IMR-90 (cell line): ENCODE measurements around the gene NCK1. TPM values are rescaled to one million over a fixed set of nuclear protein-coding genes. Genes with fewer than 3 reads are reported as not detected.

Experiments
- ATAC-seq: fragments of 200-7000 bp; cut with Tn5 transposase; 2 replicates; pipeline ENCODE4 v1.9.1; 2020; ENCODE audit warnings: low read depth, mild to moderate bottlenecking, moderate library complexity
- BruUV-seq: library from RNA; stranded (reverse); fragments of 400-500 nt; replicated peaks from 2 replicates; lab custom pipeline; 2021; lab: Mats Ljungman, UMichigan
- CTCF ChIA-PET: fragments of 300-600 bp; formaldehyde crosslinking; extraction: SDS; loops from one replicate; lab custom pipeline; 2021; ENCODE audit warnings: antibody characterized with exemption; lab: Yijun Ruan, JAX
- POLR2A ChIA-PET: fragments of 300-600 bp; sonication (Branson Sonifier 250); formaldehyde crosslinking; loops from one replicate; lab custom pipeline; 2022; ENCODE audit warnings: antibody characterized with exemption; ENCODE audit not compliant: unreplicated experiment; lab: Charles Lee
- DNase-seq: peaks from one replicate; pipeline ENCODE4 v3.0.0; 2013
- H2AFZ ChIP-seq: replicated peaks from 2 replicates; pipeline ENCODE3; 2013; ENCODE audit warnings: low read length, mild to moderate bottlenecking; ENCODE audit not compliant: poor library complexity
- H2AK5ac ChIP-seq: 2 replicates; pipeline ENCODE4 v1.6.1; 2013; ENCODE audit warnings: low read depth, low read length, inconsistent platforms
- H2AK9ac ChIP-seq: replicated peaks from 2 replicates; pipeline ENCODE3; 2013; ENCODE audit warnings: mild to moderate bottlenecking, low read depth, low read length, moderate library complexity; ENCODE audit not compliant: poor library complexity
- H2BK120ac ChIP-seq: 2 replicates; pipeline ENCODE4 v1.6.1; 2013; ENCODE audit warnings: low read depth, low read length, inconsistent platforms
- H2BK15ac ChIP-seq: 3 replicates; pipeline ENCODE4 v1.6.1; 2013; ENCODE audit warnings: low read depth, low read length, inconsistent platforms
- H2BK20ac ChIP-seq: 2 replicates; pipeline ENCODE4 v1.6.1; 2013; ENCODE audit warnings: low read depth, mild to moderate bottlenecking, inconsistent platforms, low read length, moderate library complexity
- H2BK5ac ChIP-seq: 2 replicates; pipeline ENCODE4 v1.6.1; 2013; ENCODE audit warnings: mild to moderate bottlenecking, low read depth, low read length, inconsistent platforms; ENCODE audit not compliant: poor library complexity, severe bottlenecking
- H3K14ac ChIP-seq: replicated peaks from 2 replicates; pipeline ENCODE4 v1.6.1; 2013; ENCODE audit warnings: low read depth, low read length, inconsistent platforms
- H3K18ac ChIP-seq: 2 replicates; pipeline ENCODE4 v1.6.1; 2013; ENCODE audit warnings: low read depth, low read length, control low read depth
- H3K23ac ChIP-seq: 2 replicates; pipeline ENCODE4 v1.6.1; 2013; ENCODE audit warnings: low read depth, low read length, inconsistent platforms
- H3K27ac ChIP-seq: 2 replicates; pipeline ENCODE4 v1.5.1; 2013; ENCODE audit warnings: mild to moderate bottlenecking, control low read depth, low read length; ENCODE audit not compliant: insufficient read depth
- H3K27me3 ChIP-seq: 2 replicates; pipeline ENCODE4 v1.6.1; 2013; ENCODE audit warnings: low read length; ENCODE audit not compliant: control insufficient read depth, insufficient read depth
- H3K36me3 ChIP-seq: 2 replicates; pipeline ENCODE4 v1.6.1; 2013; ENCODE audit warnings: low read length, mixed read lengths; ENCODE audit not compliant: control insufficient read depth, insufficient read depth
- H3K4ac ChIP-seq: 2 replicates; pipeline ENCODE4 v1.6.1; 2013; ENCODE audit warnings: low read depth, low read length, inconsistent platforms
- H3K4me1 ChIP-seq: 2 replicates; pipeline ENCODE4 v1.6.1; 2013; ENCODE audit warnings: low read length, mixed read lengths; ENCODE audit not compliant: control insufficient read depth, insufficient read depth
- H3K4me2 ChIP-seq: 2 replicates; pipeline ENCODE4 v1.6.1; 2013; ENCODE audit warnings: low read depth, mild to moderate bottlenecking, control low read depth, low read length, moderate library complexity
- H3K4me3 ChIP-seq: 2 replicates; pipeline ENCODE4 v1.5.1; 2013; ENCODE audit warnings: low read depth, mild to moderate bottlenecking, control low read depth, low read length, moderate library complexity; ENCODE audit not compliant: insufficient read depth
- H3K56ac ChIP-seq: 2 replicates; pipeline ENCODE4 v1.6.1; 2013; ENCODE audit warnings: low read length, inconsistent platforms; ENCODE audit not compliant: insufficient read depth; ENCODE audit errors: extremely low read depth
- H3K79me1 ChIP-seq, 2 experiments: 2 replicates each; pipeline ENCODE4 v1.6.1; 2013; ENCODE audit warnings: low read length in 2 of 2, inconsistent platforms in 1 of 2, low read depth in 1 of 2
- H3K9ac ChIP-seq: 2 replicates; pipeline ENCODE4 v1.6.1; 2013; ENCODE audit warnings: low read depth, low read length, control low read depth
- H3K9me1 ChIP-seq: 2 replicates; pipeline ENCODE4 v1.6.1; 2013; ENCODE audit warnings: low read length, inconsistent platforms; ENCODE audit not compliant: insufficient read depth
- H3K9me3 ChIP-seq: 2 replicates; pipeline ENCODE4 v1.6.1; 2013; ENCODE audit warnings: low read length; ENCODE audit not compliant: control insufficient read depth, insufficient read depth
- H4K20me1 ChIP-seq: 2 replicates; pipeline ENCODE4 v1.6.1; 2013; ENCODE audit warnings: low read length, inconsistent platforms; ENCODE audit not compliant: insufficient read depth
- H4K5ac ChIP-seq: 2 replicates; pipeline ENCODE4 v1.6.1; 2013; ENCODE audit warnings: mild to moderate bottlenecking, low read depth, low read length, control low read depth
- H4K8ac ChIP-seq, 2 experiments: 2 replicates each; pipeline ENCODE4 v1.6.1; 2013; ENCODE audit warnings: low read depth in 2 of 2, low read length in 2 of 2, control low read depth in 1 of 2, inconsistent platforms in 1 of 2
- H4K91ac ChIP-seq: 2 replicates; pipeline ENCODE4 v1.6.1; 2013; ENCODE audit warnings: low read depth, low read length, inconsistent platforms; ENCODE audit not compliant: insufficient read depth
- CEBPB ChIP-seq: IDR thresholded peaks from 2 replicates; pipeline ENCODE4 v1.6.1; 2012; ENCODE audit warnings: low read depth, low read length, improper control_type of control experiment
- CHD1 ChIP-seq: IDR thresholded peaks from 2 replicates; pipeline ENCODE4 v1.6.1; 2012; ENCODE audit warnings: low read depth, low read length, improper control_type of control experiment
- CTCF ChIP-seq: conservative IDR thresholded peaks from 2 replicates; pipeline ENCODE4 v1.5.1; 2012; ENCODE audit warnings: mild to moderate bottlenecking, low read depth, low read length, improper control_type of control experiment
- ELK1 ChIP-seq: fragments of 150-350 bp; IDR thresholded peaks from 2 replicates; pipeline ENCODE4 v1.6.1; 2016; ENCODE audit warnings: low read depth, mild to moderate bottlenecking, low read length, moderate library complexity, borderline replicate concordance
- FOS ChIP-seq: fragments of 150-350 bp; IDR thresholded peaks from 2 replicates; pipeline ENCODE4 v1.6.1; 2016; ENCODE audit warnings: low read depth, low read length
- MAFK ChIP-seq: IDR thresholded peaks from 2 replicates; pipeline ENCODE4 v1.6.1; 2012; ENCODE audit warnings: low read depth, low read length, improper control_type of control experiment
- MAZ ChIP-seq: IDR thresholded peaks from 2 replicates; pipeline ENCODE4 v1.6.1; 2012; ENCODE audit warnings: low read depth, mild to moderate bottlenecking, low read length, improper control_type of control experiment, moderate library complexity, borderline replicate concordance
- MXI1 ChIP-seq: IDR thresholded peaks from 2 replicates; pipeline ENCODE4 v1.6.1; 2012; ENCODE audit warnings: low read depth, mild to moderate bottlenecking, low read length, moderate library complexity, borderline replicate concordance
- NFE2L2 ChIP-seq: fragments of 150-350 bp; IDR thresholded peaks from 2 replicates; pipeline ENCODE4 v1.6.1; 2016; ENCODE audit warnings: low read depth, mild to moderate bottlenecking, low read length
- POLR2A ChIP-seq: IDR thresholded peaks from 2 replicates; pipeline ENCODE4 v1.6.1; 2012; ENCODE audit warnings: mild to moderate bottlenecking, low read depth, low read length
- RAD21 ChIP-seq: IDR thresholded peaks from 2 replicates; pipeline ENCODE4 v1.6.1; 2012; ENCODE audit warnings: low read length, improper control_type of control experiment
- RCOR1 ChIP-seq: IDR thresholded peaks from 2 replicates; pipeline ENCODE4 v1.6.1; 2012; ENCODE audit warnings: mild to moderate bottlenecking, low read length, improper control_type of control experiment; ENCODE audit not compliant: insufficient replicate concordance
- RFX5 ChIP-seq: IDR thresholded peaks from 2 replicates; pipeline ENCODE4 v1.8.0; 2012; ENCODE audit warnings: low read depth, mild to moderate bottlenecking, low read length, moderate library complexity
- SMC3 ChIP-seq: fragments of 150-350 bp; IDR thresholded peaks from 2 replicates; pipeline ENCODE4 v1.6.1; 2016; ENCODE audit warnings: low read depth, mild to moderate bottlenecking, antibody characterized with exemption, low read length, moderate library complexity
- WGBS, 2 experiments: methylation state at CpG; one replicate each; pipeline versions ENCODE4 v1.1.5 to v1.1.7; 2013; ENCODE audit warnings: missing lambda C conversion rate in 2 of 2; ENCODE audit not compliant: insufficient read length in 1 of 2; ENCODE audit errors: extremely low coverage in 2 of 2; 5-methylcytosine and 5-hydroxymethylcytosine counted together
- dilution Hi-C: fragments of 300-500 bp; cut with HindIII; formaldehyde crosslinking; loops from one replicate; pipeline ENCODE4 v1.14.3; 2018; ENCODE audit warnings: low sequenced_read_pairs; ENCODE audit not compliant: unreplicated experiment
- in situ Hi-C: fragments of 300-500 bp; cut with MboI; formaldehyde crosslinking; loops from 3 replicates; pipeline ENCODE4 v1.14.3; 2019; ENCODE audit warnings: low sequenced_read_pairs, inconsistent platforms, mixed read lengths
- intact Hi-C: fragments of 100-400 bp; cut with micrococcal nuclease; formaldehyde crosslinking; loops from 2 replicates; pipeline ENCODE4 v1.10.0; 2022
- polyA plus RNA-seq, 3 experiments: library from polyadenylated mRNA; depleted of rRNA; stranded (reverse); fragments of >200 nt; gene quantifications; 2 replicates each; pipeline ENCODE4 v1.2.3, GENCODE V29; 2012; ENCODE audit warnings: low replicate concordance in 1 of 3
- total RNA-seq: library from RNA; depleted of rRNA; stranded (reverse); fragments of >200 nt; gene quantifications from 2 replicates; pipeline ENCODE4 v1.2.3, GENCODE V29; 2012

The NCK1 gene
- total and polyA plus RNA-seq, 2 of the 4 experiments (the other 2 are of a cell fraction): 23.7 to 24.3 TPM

GRCh38 chr3:136891934-136892855 lies 30.2 kb downstream of the NCK1 start:
- Histone ChIP-seq H4K91ac (no peak overlapping the region), H3K4ac (peak overlapping the region; percentile 66; the same call in 1 of the 2 replicates), H2AFZ (no peak overlapping the region), H4K8ac (0 out of 4 replicates have a peak overlapping the region, but pooled peaks have one; percentile 56 to 57), H3K23ac (no peak overlapping the region), H3K9me3 (peaks cover 5% of the 10 kb centered on the region), H3K4me3 (no peak overlapping the region), H3K4me2 (no peak overlapping the region), H3K79me1 (peaks cover 13 to 63% of the 10 kb centered on the region in 2 experiments), H2BK5ac (peak overlapping the region; percentile 72), H3K56ac (no peak overlapping the region), H2BK20ac (0 out of 2 replicates have a peak overlapping the region, but pooled peaks have one; percentile 53), H3K14ac (no peak overlapping the region), H2AK5ac (peak overlapping the region; percentile 65; the same call in 1 of the 2 replicates), H3K18ac (peak overlapping the region; percentile 32; the same call in 1 of the 2 replicates), H2BK15ac (peak overlapping the region; percentile 94; the same call in 2 of the 3 replicates), H3K27ac (no peak overlapping the region), H2BK120ac (peak overlapping the region; percentile 17; the same call in 1 of the 2 replicates), H3K4me1 (peaks cover 8% of the 10 kb centered on the region; the same call in 1 of the 2 replicates), H3K36me3 (no peaks in the 10 kb centered on the region; the same call in none of the 2 replicates), H4K20me1 (peaks cover 17% of the 10 kb centered on the region), H2AK9ac (no peak overlapping the region), H3K9me1 (peaks cover 7% of the 10 kb centered on the region), H3K27me3 (no peaks in the 10 kb centered on the region), H4K5ac (peak overlapping the region; percentile 50; the same call in 1 of the 2 replicates), H3K9ac (no peak overlapping the region)
- ChIA-PET POLR2A (no interaction called here), CTCF (no interaction called here)
- WGBS, 2 experiments: no CpG with 5 or more reads among the region's 2 CpGs
- in situ Hi-C loops: no loop called here
- TF ChIP-seq MAZ (no peak), RAD21 (no peak), SMC3 (no peak), RCOR1 (no peak), POLR2A (no peak), MAFK (no peak), CTCF (no peak), NFE2L2 (no peak), FOS (no peak), RFX5 (no peak), ELK1 (no peak), CHD1 (no peak), CEBPB (no peak), MXI1 (no peak)
- DNase-seq: no peak
- ATAC-seq: no peak
- no TSS peak for BruUV-seq
- intact Hi-C loops: loop anchor here (5.0 kb wide), 1 partner anchor 1155 kb away; no protein-coding TSS in a partner anchor
- dilution Hi-C loops: no loop called here
